GM23338 (cell line): Measurements from ENCODE around the gene VPS37C.

Source experiments
- CREB1 ChIP-seq: fragments of 250-450 bp; sonication (Bioruptor Pico); IDR thresholded peaks from 2 replicates; pipeline ENCODE4 v1.5.0; 2020; ENCODE audit warnings: low read depth, mild to moderate bottlenecking, moderate library complexity
- ETS1 ChIP-seq: IDR thresholded peaks from 2 replicates; pipeline ENCODE4 v1.6.1; 2016; ENCODE audit warnings: antibody characterized with exemption
- EZH2 ChIP-seq: fragments of 200-600 bp; sonication (generic); IDR thresholded peaks from one replicate; pipeline ENCODE4 v1.8.0; 2017; ENCODE audit warnings: antibody characterized with exemption, mild to moderate bottlenecking, low read depth; ENCODE audit not compliant: unreplicated experiment
- EZH2phosphoT487 ChIP-seq: fragments of 200-600 bp; sonication (generic); IDR thresholded peaks from one replicate; pipeline ENCODE4 v1.8.1; 2018; ENCODE audit warnings: antibody characterized with exemption; ENCODE audit not compliant: unreplicated experiment
- JUNB ChIP-seq: IDR thresholded peaks from one replicate; pipeline ENCODE4 v1.6.1; 2016; ENCODE audit warnings: antibody characterized with exemption; ENCODE audit not compliant: unreplicated experiment
- NANOG ChIP-seq: IDR thresholded peaks from 2 replicates; pipeline ENCODE4 v1.6.1; 2016; ENCODE audit warnings: antibody characterized with exemption, borderline replicate concordance
- POLR2AphosphoS5 ChIP-seq: IDR thresholded peaks from 2 replicates; pipeline ENCODE4 v1.6.1; 2016; ENCODE audit warnings: antibody characterized with exemption, low read depth
- STAT1 ChIP-seq: IDR thresholded peaks from one replicate; pipeline ENCODE4 v1.6.1; 2016; ENCODE audit warnings: antibody characterized with exemption; ENCODE audit not compliant: unreplicated experiment
- ZNF114 ChIP-seq: fragments of 250-450 bp; sonication (Bioruptor Pico); IDR thresholded peaks from 2 replicates; pipeline ENCODE4 v1.5.0; 2020; ENCODE audit warnings: mild to moderate bottlenecking, moderate library complexity
- ZNF331 ChIP-seq: fragments of 250-450 bp; sonication (Bioruptor Pico); IDR thresholded peaks from 2 replicates; pipeline ENCODE4 v1.5.0; 2020; ENCODE audit warnings: low read depth, mild to moderate bottlenecking, moderate library complexity
- TF ChIP-seq, protein P1 (sequence below): IDR thresholded peaks from one replicate; pipeline ENCODE4 v1.6.1; 2018; ENCODE audit warnings: antibody characterized with exemption; ENCODE audit not compliant: unreplicated experiment
- TF ChIP-seq, protein P2 (sequence below), 2 experiments: fragments of 200-600 bp in 1 of 2; sonication (generic) in 1 of 2; conservative IDR thresholded peaks; 2 replicates each; pipeline versions ENCODE4 v1.5.1 to v1.6.1; 2016 to 2017; ENCODE audit warnings: antibody characterized with exemption in 2 of 2, low read depth in 2 of 2, mild to moderate bottlenecking in 2 of 2, moderate library complexity in 1 of 2
- TF ChIP-seq, protein P3 (sequence below): fragments of 250-450 bp; sonication (Bioruptor Pico); IDR thresholded peaks from 2 replicates; pipeline ENCODE4 v1.5.0; 2020; ENCODE audit warnings: mild to moderate bottlenecking, moderate library complexity

GRCh38 chr11:61168800-61169199 is 7.6 kb upstream of the VPS37C start:
- TF ChIP-seq, protein P1, sequence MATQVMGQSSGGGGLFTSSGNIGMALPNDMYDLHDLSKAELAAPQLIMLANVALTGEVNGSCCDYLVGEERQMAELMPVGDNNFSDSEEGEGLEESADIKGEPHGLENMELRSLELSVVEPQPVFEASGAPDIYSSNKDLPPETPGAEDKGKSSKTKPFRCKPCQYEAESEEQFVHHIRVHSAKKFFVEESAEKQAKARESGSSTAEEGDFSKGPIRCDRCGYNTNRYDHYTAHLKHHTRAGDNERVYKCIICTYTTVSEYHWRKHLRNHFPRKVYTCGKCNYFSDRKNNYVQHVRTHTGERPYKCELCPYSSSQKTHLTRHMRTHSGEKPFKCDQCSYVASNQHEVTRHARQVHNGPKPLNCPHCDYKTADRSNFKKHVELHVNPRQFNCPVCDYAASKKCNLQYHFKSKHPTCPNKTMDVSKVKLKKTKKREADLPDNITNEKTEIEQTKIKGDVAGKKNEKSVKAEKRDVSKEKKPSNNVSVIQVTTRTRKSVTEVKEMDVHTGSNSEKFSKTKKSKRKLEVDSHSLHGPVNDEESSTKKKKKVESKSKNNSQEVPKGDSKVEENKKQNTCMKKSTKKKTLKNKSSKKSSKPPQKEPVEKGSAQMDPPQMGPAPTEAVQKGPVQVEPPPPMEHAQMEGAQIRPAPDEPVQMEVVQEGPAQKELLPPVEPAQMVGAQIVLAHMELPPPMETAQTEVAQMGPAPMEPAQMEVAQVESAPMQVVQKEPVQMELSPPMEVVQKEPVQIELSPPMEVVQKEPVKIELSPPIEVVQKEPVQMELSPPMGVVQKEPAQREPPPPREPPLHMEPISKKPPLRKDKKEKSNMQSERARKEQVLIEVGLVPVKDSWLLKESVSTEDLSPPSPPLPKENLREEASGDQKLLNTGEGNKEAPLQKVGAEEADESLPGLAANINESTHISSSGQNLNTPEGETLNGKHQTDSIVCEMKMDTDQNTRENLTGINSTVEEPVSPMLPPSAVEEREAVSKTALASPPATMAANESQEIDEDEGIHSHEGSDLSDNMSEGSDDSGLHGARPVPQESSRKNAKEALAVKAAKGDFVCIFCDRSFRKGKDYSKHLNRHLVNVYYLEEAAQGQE: no peak
- TF ChIP-seq EZH2phosphoT487: no peak
- TF ChIP-seq, protein P2, sequence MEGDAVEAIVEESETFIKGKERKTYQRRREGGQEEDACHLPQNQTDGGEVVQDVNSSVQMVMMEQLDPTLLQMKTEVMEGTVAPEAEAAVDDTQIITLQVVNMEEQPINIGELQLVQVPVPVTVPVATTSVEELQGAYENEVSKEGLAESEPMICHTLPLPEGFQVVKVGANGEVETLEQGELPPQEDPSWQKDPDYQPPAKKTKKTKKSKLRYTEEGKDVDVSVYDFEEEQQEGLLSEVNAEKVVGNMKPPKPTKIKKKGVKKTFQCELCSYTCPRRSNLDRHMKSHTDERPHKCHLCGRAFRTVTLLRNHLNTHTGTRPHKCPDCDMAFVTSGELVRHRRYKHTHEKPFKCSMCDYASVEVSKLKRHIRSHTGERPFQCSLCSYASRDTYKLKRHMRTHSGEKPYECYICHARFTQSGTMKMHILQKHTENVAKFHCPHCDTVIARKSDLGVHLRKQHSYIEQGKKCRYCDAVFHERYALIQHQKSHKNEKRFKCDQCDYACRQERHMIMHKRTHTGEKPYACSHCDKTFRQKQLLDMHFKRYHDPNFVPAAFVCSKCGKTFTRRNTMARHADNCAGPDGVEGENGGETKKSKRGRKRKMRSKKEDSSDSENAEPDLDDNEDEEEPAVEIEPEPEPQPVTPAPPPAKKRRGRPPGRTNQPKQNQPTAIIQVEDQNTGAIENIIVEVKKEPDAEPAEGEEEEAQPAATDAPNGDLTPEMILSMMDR (conservative IDR thresholded peaks at IDR 0.05; ENCODE audit: low read depth in 2 of 2): no peak
- no peak for TF ChIP-seq POLR2AphosphoS5
- TF ChIP-seq EZH2: no peak
- no peak for TF ChIP-seq ZNF331 (CRISPR knock-in tag)
- TF ChIP-seq ETS1: no peak
- TF ChIP-seq CREB1 (CRISPR knock-in tag): no peak
- TF ChIP-seq ZNF114 (CRISPR knock-in tag): no peak
- TF ChIP-seq JUNB: no peak
- TF ChIP-seq STAT1: no peak
- TF ChIP-seq, protein P3, sequence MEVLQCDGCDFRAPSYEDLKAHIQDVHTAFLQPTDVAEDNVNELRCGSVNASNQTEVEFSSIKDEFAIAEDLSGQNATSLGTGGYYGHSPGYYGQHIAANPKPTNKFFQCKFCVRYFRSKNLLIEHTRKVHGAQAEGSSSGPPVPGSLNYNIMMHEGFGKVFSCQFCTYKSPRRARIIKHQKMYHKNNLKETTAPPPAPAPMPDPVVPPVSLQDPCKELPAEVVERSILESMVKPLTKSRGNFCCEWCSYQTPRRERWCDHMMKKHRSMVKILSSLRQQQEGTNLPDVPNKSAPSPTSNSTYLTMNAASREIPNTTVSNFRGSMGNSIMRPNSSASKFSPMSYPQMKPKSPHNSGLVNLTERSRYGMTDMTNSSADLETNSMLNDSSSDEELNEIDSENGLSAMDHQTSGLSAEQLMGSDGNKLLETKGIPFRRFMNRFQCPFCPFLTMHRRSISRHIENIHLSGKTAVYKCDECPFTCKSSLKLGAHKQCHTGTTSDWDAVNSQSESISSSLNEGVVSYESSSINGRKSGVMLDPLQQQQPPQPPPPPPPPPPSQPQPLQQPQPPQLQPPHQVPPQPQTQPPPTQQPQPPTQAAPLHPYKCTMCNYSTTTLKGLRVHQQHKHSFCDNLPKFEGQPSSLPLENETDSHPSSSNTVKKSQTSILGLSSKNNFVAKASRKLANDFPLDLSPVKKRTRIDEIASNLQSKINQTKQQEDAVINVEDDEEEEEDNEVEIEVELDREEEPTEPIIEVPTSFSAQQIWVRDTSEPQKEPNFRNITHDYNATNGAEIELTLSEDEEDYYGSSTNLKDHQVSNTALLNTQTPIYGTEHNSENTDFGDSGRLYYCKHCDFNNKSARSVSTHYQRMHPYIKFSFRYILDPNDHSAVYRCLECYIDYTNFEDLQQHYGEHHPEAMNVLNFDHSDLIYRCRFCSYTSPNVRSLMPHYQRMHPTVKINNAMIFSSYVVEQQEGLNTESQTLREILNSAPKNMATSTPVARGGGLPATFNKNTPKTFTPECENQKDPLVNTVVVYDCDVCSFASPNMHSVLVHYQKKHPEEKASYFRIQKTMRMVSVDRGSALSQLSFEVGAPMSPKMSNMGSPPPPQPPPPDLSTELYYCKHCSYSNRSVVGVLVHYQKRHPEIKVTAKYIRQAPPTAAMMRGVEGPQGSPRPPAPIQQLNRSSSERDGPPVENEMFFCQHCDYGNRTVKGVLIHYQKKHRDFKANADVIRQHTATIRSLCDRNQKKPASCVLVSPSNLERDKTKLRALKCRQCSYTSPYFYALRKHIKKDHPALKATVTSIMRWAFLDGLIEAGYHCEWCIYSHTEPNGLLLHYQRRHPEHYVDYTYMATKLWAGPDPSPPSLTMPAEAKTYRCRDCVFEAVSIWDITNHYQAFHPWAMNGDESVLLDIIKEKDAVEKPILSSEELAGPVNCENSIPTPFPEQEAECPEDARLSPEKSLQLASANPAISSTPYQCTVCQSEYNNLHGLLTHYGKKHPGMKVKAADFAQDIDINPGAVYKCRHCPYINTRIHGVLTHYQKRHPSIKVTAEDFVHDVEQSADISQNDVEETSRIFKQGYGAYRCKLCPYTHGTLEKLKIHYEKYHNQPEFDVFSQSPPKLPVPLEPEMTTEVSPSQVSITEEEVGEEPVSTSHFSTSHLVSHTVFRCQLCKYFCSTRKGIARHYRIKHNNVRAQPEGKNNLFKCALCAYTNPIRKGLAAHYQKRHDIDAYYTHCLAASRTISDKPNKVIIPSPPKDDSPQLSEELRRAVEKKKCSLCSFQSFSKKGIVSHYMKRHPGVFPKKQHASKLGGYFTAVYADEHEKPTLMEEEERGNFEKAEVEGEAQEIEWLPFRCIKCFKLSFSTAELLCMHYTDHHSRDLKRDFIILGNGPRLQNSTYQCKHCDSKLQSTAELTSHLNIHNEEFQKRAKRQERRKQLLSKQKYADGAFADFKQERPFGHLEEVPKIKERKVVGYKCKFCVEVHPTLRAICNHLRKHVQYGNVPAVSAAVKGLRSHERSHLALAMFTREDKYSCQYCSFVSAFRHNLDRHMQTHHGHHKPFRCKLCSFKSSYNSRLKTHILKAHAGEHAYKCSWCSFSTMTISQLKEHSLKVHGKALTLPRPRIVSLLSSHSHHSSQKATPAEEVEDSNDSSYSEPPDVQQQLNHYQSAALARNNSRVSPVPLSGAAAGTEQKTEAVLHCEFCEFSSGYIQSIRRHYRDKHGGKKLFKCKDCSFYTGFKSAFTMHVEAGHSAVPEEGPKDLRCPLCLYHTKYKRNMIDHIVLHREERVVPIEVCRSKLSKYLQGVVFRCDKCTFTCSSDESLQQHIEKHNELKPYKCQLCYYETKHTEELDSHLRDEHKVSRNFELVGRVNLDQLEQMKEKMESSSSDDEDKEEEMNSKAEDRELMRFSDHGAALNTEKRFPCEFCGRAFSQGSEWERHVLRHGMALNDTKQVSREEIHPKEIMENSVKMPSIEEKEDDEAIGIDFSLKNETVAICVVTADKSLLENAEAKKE: no peak
- TF ChIP-seq NANOG: no peak
